GM10847 (cell line): Measurements from ENCODE around the gene ADGRD1.

Experiments
- POLR2A ChIP-seq: IDR thresholded peaks from 2 replicates; pipeline ENCODE4 v1.6.1; 2011; ENCODE audit not compliant: insufficient read length; ENCODE audit errors: extremely low read depth

ADGRD1 gene

DNA sequence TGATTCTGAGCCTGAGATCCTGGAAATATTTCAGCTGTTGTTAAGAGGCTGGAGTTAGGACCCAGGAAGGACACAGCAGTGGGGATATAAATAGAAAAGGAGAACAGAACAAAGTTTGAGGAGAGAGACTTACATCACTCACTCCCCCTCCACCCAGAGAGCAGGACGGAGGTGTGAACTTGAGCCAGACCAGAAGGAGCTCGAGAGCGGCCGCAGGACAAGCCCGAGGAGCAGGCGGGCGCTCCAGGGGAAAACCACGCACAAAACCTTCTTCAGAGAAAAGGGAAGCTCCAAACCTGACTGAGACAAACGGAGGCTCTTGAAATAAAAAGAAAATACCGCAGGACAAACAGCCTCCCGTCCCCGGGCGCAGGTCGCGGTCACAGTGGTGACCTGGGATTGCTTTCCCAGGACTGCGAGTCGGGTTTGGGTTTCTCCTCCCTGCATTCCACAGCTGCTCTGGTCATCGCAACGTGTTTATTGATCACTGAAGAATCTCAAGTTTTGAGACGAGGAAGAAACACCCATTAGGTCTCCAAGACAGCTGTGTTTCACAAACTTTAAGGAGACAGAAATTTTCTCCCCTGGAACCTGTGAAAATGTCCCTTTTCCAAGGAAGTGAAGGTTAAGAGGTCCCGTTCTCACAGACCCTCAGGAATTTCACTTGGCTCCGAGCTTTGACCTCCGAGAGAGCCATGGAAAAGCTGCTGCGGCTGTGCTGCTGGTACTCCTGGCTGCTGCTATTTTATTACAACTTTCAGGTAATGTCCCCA, at the start of gene ADGRD1:
TSS of gene ADGRD1 (plus strand) at position 137 of the 773 bp plus-strand sequence. CDS start at position 696, 559 bp downstream.
- TF ChIP-seq POLR2A, result no peak

DNA sequence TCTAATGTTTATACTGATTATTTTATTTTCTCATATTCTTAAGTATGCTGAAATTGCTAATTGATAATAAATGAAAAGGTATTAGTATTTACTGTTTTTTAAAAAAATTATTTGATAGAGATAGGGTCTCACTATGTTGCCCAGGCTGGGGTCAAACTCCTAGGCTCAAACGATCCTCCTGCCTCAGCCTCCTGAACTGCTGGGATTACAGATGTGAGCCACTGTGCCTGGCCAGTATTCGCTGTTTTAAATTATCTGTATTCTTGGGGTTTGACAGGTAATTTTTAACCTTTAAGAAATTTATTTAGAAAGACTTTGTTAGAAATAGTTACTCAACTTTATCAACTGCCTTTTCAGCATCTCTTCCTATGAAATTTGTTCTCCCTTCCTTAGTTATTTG, 49.6 kb upstream of the ADGRD1 start:
- TF ChIP-seq POLR2A, result no peak

DNA sequence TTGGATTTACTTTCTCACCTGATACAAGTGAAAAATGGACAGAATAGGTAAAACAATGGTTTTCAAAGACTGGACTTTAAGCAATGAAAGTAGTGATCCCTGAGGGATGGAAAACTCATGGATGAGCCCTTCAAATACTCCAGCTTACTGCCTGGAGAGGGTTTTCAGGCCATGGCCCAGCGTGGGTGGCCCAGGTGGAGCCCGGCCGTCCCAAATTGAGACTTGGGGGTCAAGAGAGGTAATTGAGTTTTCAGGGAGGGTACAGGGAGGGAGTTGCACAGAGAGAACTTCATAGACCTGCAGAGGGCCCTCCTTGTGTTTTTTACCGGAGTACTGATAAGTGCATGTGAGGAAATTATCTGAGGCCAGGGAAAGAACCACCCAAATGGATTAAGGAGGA, 44.6 kb upstream of the ADGRD1 start:
- no peak for TF ChIP-seq POLR2A

DNA sequence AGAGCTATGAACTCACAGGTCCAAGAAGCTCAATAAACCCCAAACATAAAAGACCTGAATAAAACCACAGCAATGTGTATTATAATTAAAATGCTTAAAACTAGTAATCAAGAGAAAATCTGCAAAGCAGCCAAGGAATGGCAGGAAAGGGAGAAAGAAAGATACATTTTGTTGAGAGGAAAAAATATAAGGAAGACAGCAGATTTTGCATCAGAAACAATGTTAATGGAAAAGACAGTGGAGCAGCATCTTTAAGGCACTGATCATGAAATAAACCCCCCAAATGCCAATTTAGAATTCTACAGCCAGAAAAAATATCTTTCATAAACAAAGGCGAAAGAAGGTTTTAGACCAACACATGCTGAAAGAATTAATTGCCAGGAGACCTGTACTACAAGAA, 42.5 kb upstream of the ADGRD1 start:
- TF ChIP-seq POLR2A, result no peak

DNA sequence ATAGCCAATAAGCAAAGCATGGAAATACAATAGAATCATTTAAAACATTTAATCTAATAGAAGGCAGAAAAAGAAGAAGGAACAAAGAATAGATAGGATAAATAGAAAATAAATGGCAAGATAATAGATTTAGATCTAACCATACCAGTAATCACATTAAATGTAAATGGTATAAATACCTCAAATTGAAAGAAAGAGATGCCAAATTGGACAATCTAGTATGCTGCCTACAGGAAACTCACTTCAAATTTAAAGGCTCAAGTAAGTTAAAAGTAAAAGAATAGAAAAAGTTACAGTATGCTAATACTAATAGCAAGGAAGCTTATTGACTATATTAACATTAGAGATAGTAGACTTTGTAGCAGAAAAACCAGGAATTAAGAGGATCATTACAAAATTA, 41.8 kb upstream of the ADGRD1 start:
- TF ChIP-seq POLR2A, result no peak

DNA sequence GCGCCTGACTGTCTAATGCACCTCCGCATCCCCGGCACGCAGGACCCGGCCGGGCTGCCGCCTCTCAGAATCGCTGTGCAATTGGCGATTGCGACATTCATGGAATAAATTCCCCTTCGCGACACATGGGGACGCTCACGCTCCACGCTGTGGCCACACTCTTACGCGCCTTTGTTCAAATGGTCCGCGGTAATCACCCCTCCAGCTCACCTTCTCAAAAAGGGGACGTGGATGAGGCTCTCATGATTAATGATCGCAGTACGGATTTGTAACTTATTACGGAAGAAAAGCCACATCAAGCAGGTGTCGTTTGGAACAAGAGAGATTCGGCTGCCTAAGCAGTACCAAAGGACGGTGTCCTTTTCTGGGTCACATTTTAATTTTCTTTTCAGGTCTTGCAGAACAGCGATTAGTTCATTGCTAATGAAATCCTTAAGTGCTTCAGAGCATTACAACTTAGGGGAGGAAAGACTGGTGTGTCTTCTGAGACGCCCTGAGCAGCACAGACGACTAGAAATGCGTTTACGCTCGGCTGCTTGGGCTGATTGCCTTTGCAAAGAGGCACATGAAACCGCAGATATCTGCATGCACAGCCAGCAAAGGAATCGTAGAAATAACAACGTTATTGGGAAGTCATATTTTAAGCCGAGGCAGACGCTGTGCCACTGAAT, 37.3 kb upstream of the ADGRD1 start:
- no peak for TF ChIP-seq POLR2A

DNA sequence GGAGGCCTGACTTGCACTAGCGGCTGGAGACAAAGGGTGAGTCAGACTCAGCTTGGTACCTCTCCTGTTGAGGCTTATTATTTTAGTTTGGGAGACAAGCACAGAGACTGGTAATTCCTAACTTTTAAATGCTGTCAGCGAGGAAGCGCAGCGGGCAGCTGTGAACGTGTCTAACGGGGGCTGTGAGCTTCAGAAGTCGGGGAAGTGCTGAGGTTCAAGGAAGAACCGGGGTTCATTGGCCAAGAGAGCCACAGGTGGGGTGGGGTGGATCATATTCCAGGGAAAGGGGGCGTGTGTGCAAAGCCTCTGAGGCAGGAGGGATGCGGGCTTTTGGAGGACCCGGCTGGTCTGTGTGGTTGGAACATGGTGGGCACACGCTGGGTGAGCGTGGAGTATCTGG, 36.1 kb upstream of the ADGRD1 start:
- no peak for TF ChIP-seq POLR2A

DNA sequence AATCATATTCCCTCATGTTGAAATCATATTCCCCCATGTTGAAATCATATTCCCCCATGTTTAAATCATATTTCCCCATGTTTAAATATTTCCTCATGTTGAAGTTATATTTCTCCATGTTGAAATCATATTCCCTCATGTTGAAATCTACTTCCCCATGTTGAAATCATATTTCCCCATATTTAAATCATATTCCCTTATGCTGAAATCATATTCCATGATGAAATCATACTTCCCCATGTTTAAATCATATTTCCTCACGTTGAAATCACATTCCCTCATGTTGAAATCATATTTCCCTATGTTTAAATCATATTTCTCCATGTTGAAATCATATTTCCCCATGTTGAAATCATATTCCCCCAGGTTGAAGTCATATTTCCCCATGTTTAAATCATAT, 34.6 kb upstream of the ADGRD1 start:
- TF ChIP-seq POLR2A, result no peak

DNA sequence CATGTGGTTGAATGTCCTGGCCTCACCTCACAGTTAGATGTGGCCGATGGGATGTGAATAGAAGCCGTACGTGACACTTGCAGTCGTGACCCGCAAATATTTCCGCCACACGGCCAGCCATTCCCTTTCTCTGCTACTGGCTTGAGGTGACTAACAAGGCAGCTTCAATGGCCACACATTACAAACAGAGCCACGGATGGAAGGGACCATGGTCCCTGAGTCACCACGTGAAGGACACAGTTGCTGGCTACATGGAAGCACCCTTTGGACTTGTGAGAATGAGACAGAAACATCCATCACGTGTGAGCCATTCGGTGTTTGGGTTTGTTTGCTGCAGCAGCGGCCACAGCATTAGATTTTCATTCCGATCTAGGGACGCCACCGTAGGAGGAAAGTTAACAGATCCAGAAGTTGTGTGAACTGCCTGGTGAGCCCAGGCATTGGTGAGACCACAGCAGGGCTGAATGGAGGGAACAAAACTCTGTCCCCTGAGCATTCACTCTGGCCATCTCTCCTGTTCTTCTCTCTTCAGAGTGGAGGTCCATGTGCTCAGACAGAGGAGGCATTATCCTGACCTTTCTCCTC, 33.5 kb upstream of the ADGRD1 start:
- TF ChIP-seq POLR2A, result no peak

DNA sequence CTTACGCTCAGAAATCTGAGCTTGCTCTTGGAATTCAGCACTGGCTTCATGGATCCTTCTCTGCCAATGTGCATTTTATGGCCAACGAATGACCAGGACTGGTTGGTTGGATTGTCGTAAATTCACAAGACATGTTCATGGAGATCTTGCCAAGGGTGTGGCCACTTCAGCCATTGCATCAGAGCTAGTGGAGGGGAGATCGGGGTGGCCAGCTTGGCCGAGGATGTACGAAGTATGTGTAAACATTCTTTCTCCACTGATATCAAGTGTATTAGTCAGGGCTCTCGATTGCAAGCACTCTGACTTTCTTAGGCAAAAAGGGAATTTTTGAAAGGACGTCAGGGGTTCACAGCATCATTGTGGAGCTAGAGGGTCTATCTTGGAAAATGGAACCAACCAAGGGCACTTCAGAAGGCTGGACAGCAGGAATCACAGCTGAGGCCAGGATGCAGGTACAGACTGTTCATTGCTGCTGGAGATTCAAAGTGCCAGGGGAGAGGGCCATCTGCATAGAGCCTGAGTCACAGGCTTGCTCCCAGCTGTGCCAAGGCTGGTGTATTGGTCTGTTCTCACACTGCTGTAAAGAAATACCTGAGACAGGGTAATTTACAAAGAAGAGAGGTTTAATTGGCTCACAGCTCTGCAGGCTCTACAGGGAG, 32.9 kb upstream of the ADGRD1 start:
- no peak for TF ChIP-seq POLR2A

DNA sequence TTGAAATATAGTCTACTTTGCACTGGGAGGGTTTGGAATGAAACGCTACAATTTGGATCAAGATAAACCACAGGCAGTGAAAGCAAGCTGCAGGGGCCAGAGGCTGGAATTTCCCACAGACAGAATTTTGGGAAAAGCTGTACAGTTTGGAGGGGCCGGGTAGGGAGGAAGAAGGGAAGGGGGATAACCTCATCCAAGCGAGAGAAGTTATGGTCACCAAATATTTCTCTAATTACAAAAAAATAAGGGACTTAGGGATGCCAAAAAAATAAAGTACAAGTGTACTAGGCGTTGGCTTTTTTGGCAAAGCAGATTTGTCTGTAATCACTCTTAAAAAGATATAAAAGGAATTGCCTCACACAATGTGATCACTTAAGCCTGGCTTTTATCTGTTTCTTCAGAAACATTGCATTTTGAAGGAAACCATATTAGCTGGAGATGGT, 31.2 kb upstream of the ADGRD1 start:
- no peak for TF ChIP-seq POLR2A

DNA sequence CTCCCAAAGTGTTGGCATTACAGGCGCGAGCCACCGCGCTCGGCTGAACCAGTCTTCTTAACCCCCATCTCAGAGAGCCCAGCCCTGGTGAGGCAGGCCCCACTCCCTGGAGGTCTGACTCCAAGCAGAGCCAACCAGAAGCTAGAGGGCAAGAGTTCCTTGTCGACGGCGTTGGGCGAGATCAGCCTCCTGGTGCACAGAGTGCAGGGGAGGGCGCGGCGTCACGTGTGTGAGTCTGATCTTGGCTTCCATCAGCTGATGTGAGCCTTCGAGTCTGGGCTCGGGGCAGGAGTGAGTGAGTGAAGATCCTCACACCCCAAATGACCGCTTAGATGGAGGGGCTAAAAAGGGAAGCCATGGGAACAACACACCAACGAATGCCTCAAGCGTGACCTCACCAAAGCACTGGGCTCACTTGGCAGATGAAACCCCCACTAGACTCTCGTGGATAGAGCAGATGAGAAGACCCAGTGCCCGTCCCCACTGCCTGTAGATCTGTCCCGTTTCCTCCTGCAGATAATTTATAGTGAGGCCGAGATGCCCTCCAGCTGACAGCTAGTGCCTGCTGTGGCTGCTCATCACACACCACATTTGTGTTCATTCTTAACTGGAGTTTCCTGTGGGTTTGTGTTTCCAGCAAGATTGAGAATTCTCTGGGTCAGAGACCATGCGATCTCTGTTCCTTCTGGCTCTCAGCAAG, 28.6 kb upstream of the ADGRD1 start:
- TF ChIP-seq POLR2A, result no peak

DNA sequence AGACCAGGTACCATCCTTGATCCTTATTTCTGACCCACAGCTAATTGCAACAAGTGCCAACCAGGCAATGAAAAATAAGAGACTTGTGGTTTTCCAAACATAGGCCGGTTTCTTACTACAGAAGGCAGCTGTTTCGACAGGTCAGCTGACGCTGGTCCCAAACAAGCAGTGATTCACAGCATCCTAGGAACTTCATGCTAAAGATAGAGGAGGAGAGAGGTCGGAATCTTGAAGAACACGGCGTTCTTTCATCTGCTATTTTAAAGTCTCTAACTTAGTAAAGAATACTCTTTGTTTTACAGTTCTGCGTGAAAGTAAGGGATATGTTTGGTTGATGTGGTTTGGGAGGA, 28.1 kb upstream of the ADGRD1 start:
- no peak for TF ChIP-seq POLR2A

DNA sequence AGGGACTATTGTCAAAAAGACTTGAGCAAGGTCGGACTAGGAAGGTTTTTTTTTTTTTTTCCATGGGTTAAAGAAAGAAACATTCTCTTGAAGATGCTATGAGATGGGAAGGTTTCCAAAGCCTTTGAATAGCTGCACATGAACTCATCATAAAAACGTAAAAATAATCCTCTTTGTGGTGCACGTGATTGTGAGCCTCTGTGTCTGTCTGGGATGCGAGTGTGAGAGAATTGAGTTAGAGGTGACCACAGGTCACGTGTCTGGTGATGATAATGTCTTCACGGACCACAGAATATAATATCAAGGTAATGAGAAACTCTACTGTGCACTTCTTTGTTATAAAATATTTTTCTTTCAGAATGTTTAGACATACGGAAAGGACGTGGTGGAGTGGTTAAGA, 24.3 kb upstream of the ADGRD1 start:
- TF ChIP-seq POLR2A, result no peak
